ENCODE results near the gene PCDHGA12.

DNA sequence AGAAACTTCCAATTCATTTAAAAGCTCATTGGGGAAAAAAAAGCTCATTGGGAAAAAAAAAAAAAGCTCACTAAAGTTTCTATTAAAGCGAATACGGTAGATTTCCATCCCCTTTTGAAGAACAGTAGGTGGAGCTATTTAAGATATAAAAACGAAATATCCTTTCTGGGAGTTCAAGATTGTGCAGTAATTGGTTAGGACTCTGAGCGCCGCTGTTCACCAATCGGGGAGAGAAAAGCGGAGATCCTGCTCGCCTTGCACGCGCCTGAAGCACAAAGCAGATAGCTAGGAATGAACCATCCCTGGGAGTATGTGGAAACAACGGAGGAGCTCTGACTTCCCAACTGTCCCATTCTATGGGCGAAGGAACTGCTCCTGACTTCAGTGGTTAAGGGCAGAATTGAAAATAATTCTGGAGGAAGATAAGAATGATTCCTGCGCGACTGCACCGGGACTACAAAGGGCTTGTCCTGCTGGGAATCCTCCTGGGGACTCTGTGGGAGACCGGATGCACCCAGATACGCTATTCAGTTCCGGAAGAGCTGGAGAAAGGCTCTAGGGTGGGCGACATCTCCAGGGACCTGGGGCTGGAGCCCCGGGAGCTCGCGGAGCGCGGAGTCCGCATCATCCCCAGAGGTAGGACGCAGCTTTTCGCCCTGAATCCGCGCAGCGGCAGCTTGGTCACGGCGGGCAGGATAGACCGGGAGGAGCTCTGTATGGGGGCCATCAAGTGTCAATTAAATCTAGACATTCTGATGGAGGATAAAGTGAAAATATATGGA, at the start of gene PCDHGA12:
- TF ChIP-seq POLR2A (IDR thresholded peaks at IDR 0.05; ENCODE audit: low read depth, low read length), result no peak; the same call in 1 of the 2 replicates
- TF ChIP-seq POLR2AphosphoS5 (IDR thresholded peaks at IDR 0.05; ENCODE audit: low read depth, low read length), result no peak
